ENCODE data around the gene PRICKLE2. TPM values are rescaled to one million over a fixed set of nuclear protein-coding genes. Genes with fewer than 3 reads are reported as not detected.

Gene PRICKLE2
- total RNA-seq, 1 experiment from 2014 or later: 5.6 TPM

- POLR2A ChIA-PET: no interaction called here
- DNase-seq (ENCODE audit: low spot score): no peak
These were observed 28.9 kb downstream of the PRICKLE2 start for GRCh38 chr3:64196236-64196929.

More at GRCh38 chr3:64196236-64196929, 28.9 kb downstream of the PRICKLE2 start:
- no peak overlapping the region for H3K4me3 Mint-ChIP-seq
- TF ChIP-seq SMAD3 (CRISPR knock-in tag; IDR thresholded peaks at IDR 0.05; ENCODE audit: borderline replicate concordance): no peak
- TF ChIP-seq ZNF232 (CRISPR knock-in tag; IDR thresholded peaks at IDR 0.05): no peak
- no peak for TF ChIP-seq NFYB (CRISPR knock-in tag; conservative IDR thresholded peaks at IDR 0.05; ENCODE audit: low read depth)
- no peak for TF ChIP-seq MXD4 (CRISPR knock-in tag; IDR thresholded peaks at IDR 0.05; ENCODE audit: borderline replicate concordance)
- TF ChIP-seq OVOL2 (CRISPR knock-in tag; IDR thresholded peaks at IDR 0.05; ENCODE audit: borderline replicate concordance): no peak
- no peak for TF ChIP-seq ARID4B (CRISPR knock-in tag; IDR thresholded peaks at IDR 0.05; ENCODE audit: borderline replicate concordance)
- TF ChIP-seq AR (CRISPR knock-in tag; IDR thresholded peaks at IDR 0.05): no peak
- TF ChIP-seq ZNF671 (CRISPR knock-in tag; IDR thresholded peaks at IDR 0.05): no peak
- no peak for TF ChIP-seq ATF1 (CRISPR knock-in tag; IDR thresholded peaks at IDR 0.05)
- no peak for TF ChIP-seq RELA (CRISPR knock-in tag; IDR thresholded peaks at IDR 0.05; ENCODE audit: borderline replicate concordance)
- no peak for TF ChIP-seq PRRX2 (CRISPR knock-in tag; IDR thresholded peaks at IDR 0.05)
- no peak for TF ChIP-seq E2F1 (CRISPR knock-in tag; IDR thresholded peaks at IDR 0.05)
- no peak for TF ChIP-seq ZBTB43 (CRISPR knock-in tag; IDR thresholded peaks at IDR 0.05)
- no peak for TF ChIP-seq NR1H2 (CRISPR knock-in tag; IDR thresholded peaks at IDR 0.05)
- TF ChIP-seq ZNF121 (CRISPR knock-in tag; IDR thresholded peaks at IDR 0.05): no peak
- H3K36me3 Mint-ChIP-seq: peaks cover 34% of the 10 kb centered on the region
- peaks cover 4% of the 10 kb centered on the region; the same call in 1 of the 2 replicates for H3K27me3 Mint-ChIP-seq (ENCODE audit: low read depth)
- H3K9me3 Mint-ChIP-seq: peaks cover 36% of the 10 kb centered on the region
- CTCF ChIA-PET: interaction anchor here (1.6 kb wide), 1 partner anchor 29 kb away, joined by 3 read pairs; no protein-coding TSS in a partner anchor
- peak overlapping the region; percentile 86 for H3K27ac Mint-ChIP-seq
- peaks cover 17% of the 10 kb centered on the region for H3K4me1 Mint-ChIP-seq
- ATAC-seq: peak; percentile 76
